HepG2 (cell line): ENCODE data around the gene ANKRD2. TPM values are rescaled to one million over a fixed set of nuclear protein-coding genes. Genes with fewer than 3 reads are reported as not detected.
A peak's percentile ranks its signal among the peaks of the same experiment; 100 is the strongest.

ENCODE experiments used
- AGO1 ChIP-seq: fragments of 200-400 bp; formaldehyde crosslinking; IDR thresholded peaks from 2 replicates; pipeline ENCODE4 v1.6.1; 2017; ENCODE audit warnings: mild to moderate bottlenecking, low read depth, low read length, moderate library complexity; ENCODE audit not compliant: poor library complexity, severe bottlenecking
- GABPA ChIP-seq, 2 experiments: IDR thresholded peaks; 2 replicates each; pipeline ENCODE4 v1.6.1; 2011 to 2016; ENCODE audit warnings: low read depth in 2 of 2, low read length in 1 of 2, missing biosample characterization in 1 of 2, missing genetic modification characterization in 1 of 2
- HOXA9 ChIP-seq: sonication (generic); formaldehyde crosslinking; IDR thresholded peaks from 2 replicates; pipeline ENCODE4 v1.8.1; 2022; ENCODE audit warnings: missing genetic modification reagents, mild to moderate bottlenecking, moderate library complexity, borderline replicate concordance
- MIXL1 ChIP-seq: IDR thresholded peaks from 2 replicates; pipeline ENCODE4 v1.6.1; 2016
- MZF1 ChIP-seq: sonication (generic); formaldehyde crosslinking; IDR thresholded peaks from 2 replicates; pipeline ENCODE4 v1.8.1; 2023; ENCODE audit warnings: mild to moderate bottlenecking, missing genetic modification reagents, borderline replicate concordance
- NFE2L2 ChIP-seq: fragments of 150-350 bp; IDR thresholded peaks from 2 replicates; pipeline ENCODE4 v1.6.1; 2014; ENCODE audit warnings: low read length
- PHF21A ChIP-seq: sonication (generic); formaldehyde crosslinking; IDR thresholded peaks from 2 replicates; pipeline ENCODE4 v1.5.0; 2020; ENCODE audit warnings: mild to moderate bottlenecking, missing genetic modification reagents
- RFX5 ChIP-seq: IDR thresholded peaks from 2 replicates; pipeline ENCODE4 v1.6.1; 2011; ENCODE audit warnings: low read depth, low read length, improper control_type of control experiment
- SKIL ChIP-seq: sonication (generic); formaldehyde crosslinking; IDR thresholded peaks from 2 replicates; pipeline ENCODE4 v1.8.0; 2022; ENCODE audit warnings: missing genetic modification reagents, mild to moderate bottlenecking, moderate library complexity, borderline replicate concordance
- TCF12 ChIP-seq, 2 experiments: fragments of 450-650 bp in 1 of 2; sonication (generic) in 1 of 2; formaldehyde crosslinking in 1 of 2; IDR thresholded peaks; 2 replicates each; pipeline versions ENCODE4 v1.6.1 to v1.8.0; 2017 to 2022; ENCODE audit warnings: antibody characterized with exemption in 1 of 2, mild to moderate bottlenecking in 1 of 2, missing genetic modification reagents in 1 of 2, moderate library complexity in 1 of 2
- TEAD2 ChIP-seq: sonication (generic); formaldehyde crosslinking; IDR thresholded peaks from 2 replicates; pipeline ENCODE4 v1.9.0; 2021; ENCODE audit warnings: missing genetic modification reagents
- UBTF ChIP-seq: sonication (generic); formaldehyde crosslinking; IDR thresholded peaks from 2 replicates; pipeline ENCODE4 v1.4.0; 2020; ENCODE audit warnings: mild to moderate bottlenecking, missing genetic modification reagents
- ZNF280B ChIP-seq: sonication (generic); formaldehyde crosslinking; IDR thresholded peaks from 2 replicates; pipeline ENCODE4 v1.5.0; 2020; ENCODE audit warnings: missing genetic modification reagents, mild to moderate bottlenecking, borderline replicate concordance
- ZNF414 ChIP-seq: sonication (generic); formaldehyde crosslinking; IDR thresholded peaks from 2 replicates; pipeline ENCODE4 v1.5.0; 2020; ENCODE audit warnings: missing genetic modification reagents
- ZNF619 ChIP-seq: sonication (generic); formaldehyde crosslinking; IDR thresholded peaks from 2 replicates; pipeline ENCODE4 v1.4.0; 2020; ENCODE audit warnings: mild to moderate bottlenecking, missing genetic modification reagents
- ZNF674 ChIP-seq: sonication (generic); formaldehyde crosslinking; IDR thresholded peaks from 2 replicates; pipeline ENCODE4 v1.5.0; 2020; ENCODE audit warnings: low read depth, mild to moderate bottlenecking, missing genetic modification reagents
- ZNF691 ChIP-seq: sonication (generic); formaldehyde crosslinking; IDR thresholded peaks from 2 replicates; pipeline ENCODE4 v1.4.0; 2020; ENCODE audit warnings: missing genetic modification reagents, low read depth, mild to moderate bottlenecking, borderline replicate concordance
- ZNF792 ChIP-seq: IDR thresholded peaks from 2 replicates; pipeline ENCODE4 v1.6.1; 2016
- polyA plus RNA-seq, 8 experiments: library from polyadenylated mRNA; depleted of rRNA in 3 of 8; stranded (reverse) in 7 of 8; unstranded in 1 of 8; fragments of >200 nt; fragmentation: Illumina TruSeq in 4 of 8; extraction: Trizol in 4 of 8; gene quantifications; 2 replicates each; pipeline versions ENCODE4 v1.2.1 to v1.2.3, GENCODE V29; 2011 to 2016; ENCODE audit warnings: low read depth in 4 of 8, missing spikeins in 1 of 8, mixed read lengths in 1 of 8; ENCODE audit not compliant: insufficient read depth in 1 of 8
- total RNA-seq, 5 experiments: library from RNA; depleted of rRNA; stranded (reverse); fragments of >200 nt; fragmentation: Illumina TruSeq; extraction: Trizol; gene quantifications; 2 replicates each; pipeline ENCODE4 v1.2.3, GENCODE V29; 2016; ENCODE audit warnings: low read depth in 1 of 5

The ANKRD2 gene
- total and polyA plus RNA-seq, 2 of the 13 experiments (the other 11 are each of a cell fraction or from before 2014, with no cell fraction given), result not detected

- TF ChIP-seq ZNF619 (CRISPR knock-in tag) (no peak), UBTF (CRISPR knock-in tag) (peak; percentile 85), ZNF792 (CRISPR knock-in tag) (no peak), PHF21A (CRISPR knock-in tag) (0 out of 2 replicates have a peak, but pooled peaks have one; percentile 16), ZNF691 (CRISPR knock-in tag) (no peak), TEAD2 (CRISPR knock-in tag) (no peak), MZF1 (CRISPR knock-in tag) (no peak), AGO1 (no peak), MIXL1 (CRISPR knock-in tag) (no peak), NFE2L2 (no peak), ZNF280B (CRISPR knock-in tag) (peak; percentile 63; the same call in 1 of the 2 replicates), ZNF414 (CRISPR knock-in tag) (0 out of 2 replicates have a peak, but pooled peaks have one; percentile 80), SKIL (CRISPR knock-in tag) (no peak), ZNF674 (CRISPR knock-in tag) (no peak), GABPA (IDR thresholded peaks at IDR 0.05; ENCODE audit: low read depth, low read length) (no peak), GABPA (CRISPR knock-in tag; IDR thresholded peaks at IDR 0.05; ENCODE audit: low read depth) (0 out of 2 replicates have a peak, but pooled peaks have one; percentile 15), RFX5 (peak; percentile 76; the same call in 1 of the 2 replicates), HOXA9 (CRISPR knock-in tag) (no peak), TCF12 (IDR thresholded peaks at IDR 0.05) (no peak), TCF12 (CRISPR knock-in tag; IDR thresholded peaks at IDR 0.05) (no peak)
Observed at GRCh38 chr10:97632949-97633884, 60.6 kb downstream of the ANKRD2 start, which contains the start of gene MORN4 (continued).
